Activated CD4-positive, alpha-beta T cell treated with anti-CD3 and anti-CD28 coated beads, Interleukin-2, Interleukin-6, amounts not matched to agents 100 ng/mL and 50 ng/mL, durations not matched to agents 16 hours and 8 hours (primary cell): Measurements from ENCODE around the gene DAND5.

Experiments used
- DNase-seq: peaks from one replicate; pipeline ENCODE4 v3.0.0-alpha.2; 2020

DAND5 gene

DNA sequence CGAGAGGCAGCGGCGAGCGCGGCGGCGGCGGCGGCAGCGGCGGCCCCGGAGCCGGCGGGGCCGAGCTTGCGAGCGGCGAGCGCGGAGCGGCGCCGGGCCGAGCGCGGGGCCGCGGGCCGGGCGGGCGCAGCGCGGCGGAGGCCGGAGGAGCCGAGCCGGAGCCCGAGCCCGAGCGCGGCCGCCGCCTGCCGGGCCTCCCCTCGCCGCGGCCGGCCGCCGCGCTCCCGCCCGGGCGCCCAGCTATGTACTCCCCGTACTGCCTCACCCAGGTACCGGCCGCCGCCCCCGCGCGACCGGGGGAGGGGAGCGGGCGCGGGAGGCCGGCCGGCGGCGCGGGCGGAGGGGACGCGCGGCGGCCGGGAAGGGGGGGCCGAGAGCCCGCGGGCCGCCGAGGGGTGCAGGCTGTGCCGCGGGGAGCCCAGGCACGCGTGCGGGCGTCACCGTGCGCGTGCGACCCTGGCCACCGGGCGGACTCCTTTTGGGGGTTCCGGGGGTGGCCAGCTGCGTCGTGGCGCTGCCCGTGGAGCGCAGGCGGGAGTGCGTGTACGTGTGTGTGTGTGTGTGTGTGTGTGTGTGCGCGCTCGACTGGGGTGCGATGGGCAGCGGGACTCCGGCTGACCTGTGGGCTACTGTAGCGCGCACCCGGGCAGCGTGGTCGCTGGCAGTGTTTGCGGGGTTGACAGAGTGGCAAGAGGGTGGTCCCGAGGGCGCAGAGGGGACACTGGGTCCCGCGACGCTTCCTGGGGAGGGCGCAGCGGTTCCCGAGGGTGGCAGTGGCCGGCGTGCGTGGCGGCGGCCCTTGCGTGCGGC, 26.4 kb downstream of the DAND5 start:
- no peak for DNase-seq

- DNase-seq: no peak
These were observed 27.2 kb downstream of the DAND5 start for GRCh38 chr19:12996406-12997094.

- no peak for DNase-seq
These were observed 28.0 kb downstream of the DAND5 start for GRCh38 chr19:12997179-12997966.

DNA sequence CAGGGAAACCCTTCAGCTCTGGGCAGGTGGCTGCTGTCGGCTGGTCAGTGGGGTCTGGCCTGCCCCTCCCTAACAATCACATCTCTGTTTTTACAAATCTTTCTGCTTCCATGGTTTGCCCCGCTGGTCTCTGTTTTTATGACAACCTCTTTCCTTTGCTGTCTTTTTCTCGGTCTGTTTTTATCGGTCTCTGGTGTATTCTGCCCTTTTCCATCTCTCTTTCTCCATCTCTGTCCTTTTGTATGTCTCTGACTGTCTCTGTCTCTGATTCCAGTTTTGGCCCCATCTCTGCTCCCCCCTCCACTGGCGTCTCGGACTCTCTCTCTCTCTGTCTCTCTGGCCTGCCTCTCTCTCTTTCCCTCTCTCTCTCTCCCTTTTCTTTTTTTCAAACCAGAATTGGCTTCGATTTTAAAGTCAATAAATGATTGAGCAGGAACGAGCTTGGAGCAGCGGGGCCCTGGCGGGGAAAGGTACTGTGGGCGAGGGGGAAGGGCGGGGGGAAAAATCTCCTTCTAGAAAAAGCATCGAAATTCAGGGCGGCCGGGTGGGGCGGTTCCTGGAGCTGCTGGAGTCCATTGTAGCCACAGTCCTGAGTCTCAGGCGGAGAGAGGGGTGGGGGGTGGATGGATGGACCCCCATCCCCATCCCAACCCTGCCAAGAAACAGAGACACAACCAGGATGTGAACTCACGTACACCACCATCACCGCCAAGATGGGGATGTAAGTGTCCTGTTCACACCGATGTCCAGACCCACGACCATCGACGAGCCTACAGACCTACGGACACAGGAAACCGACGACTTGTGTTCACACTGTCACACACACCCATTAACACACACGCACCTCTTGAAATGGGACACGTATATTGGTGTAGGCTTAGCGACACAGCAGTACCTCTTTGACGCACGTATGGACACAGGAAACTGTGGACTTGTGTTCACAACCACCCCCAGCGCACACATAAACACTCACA, 28.9 kb downstream of the DAND5 start:
- no peak for DNase-seq

GRCh38 chr19:13001166-13001501, 31.8 kb downstream of the DAND5 start:
- DNase-seq: no peak

- DNase-seq: no peak
These were observed 32.3 kb downstream of the DAND5 start for GRCh38 chr19:13001502-13002165.

DNA sequence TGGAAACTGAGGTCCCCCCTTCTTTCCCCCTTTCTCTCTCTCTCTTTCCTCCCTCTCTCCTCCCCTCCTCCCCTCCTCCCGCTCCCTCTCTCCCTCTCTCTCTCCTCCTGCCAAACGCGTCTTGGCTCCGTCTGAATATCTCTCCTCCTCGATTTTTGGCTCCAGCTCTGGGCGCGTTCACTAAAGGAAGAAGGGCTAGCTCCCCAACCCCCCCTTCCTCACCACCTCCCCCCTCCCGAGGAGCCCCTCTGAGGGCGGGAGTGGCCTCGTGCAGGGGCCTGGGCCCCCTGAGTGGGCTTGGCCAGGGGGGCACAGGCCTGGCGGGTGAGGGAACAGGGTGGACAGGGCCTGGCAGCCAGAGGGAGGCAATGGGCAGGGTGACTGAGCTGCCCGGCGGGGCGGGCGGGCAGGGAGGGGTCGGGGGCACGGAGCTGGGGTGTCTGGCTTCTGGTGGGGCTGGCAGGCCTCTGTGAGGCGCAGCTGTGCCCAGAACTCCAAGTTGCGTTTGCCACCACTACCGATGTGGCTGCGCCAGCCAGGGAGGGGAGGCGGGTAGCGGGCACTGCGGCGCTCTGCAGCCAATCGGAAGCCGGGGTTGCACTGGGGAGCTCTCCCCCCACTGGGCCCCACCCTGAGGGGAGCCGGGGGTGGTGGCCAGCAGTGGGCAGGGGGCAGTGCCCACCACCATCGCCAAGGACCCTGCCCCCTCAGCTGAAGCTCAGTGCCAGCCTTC, 33.0 kb downstream of the DAND5 start:
- DNase-seq: no peak

- DNase-seq: no peak
These were observed 33.7 kb downstream of the DAND5 start for GRCh38 chr19:13003081-13003480.

DNA sequence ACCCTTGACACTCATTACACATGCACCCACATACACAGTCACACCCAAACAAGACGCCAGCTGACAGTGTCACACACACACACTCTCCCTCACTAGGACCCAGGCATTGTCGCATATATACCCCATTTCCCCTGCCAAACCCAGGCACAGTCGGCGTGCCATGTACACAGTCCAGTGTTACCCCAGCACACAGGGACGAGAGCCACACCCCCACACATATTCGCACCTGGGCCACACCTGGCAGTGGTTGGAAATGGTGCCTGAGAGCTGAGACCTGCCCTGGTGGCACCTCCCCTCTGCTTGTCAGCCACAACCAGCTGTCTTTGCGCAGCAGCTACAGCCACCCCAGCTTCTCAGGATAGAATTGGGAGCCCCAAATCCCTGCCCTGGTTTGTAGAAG, 34.9 kb downstream of the DAND5 start:
- no peak for DNase-seq

DNA sequence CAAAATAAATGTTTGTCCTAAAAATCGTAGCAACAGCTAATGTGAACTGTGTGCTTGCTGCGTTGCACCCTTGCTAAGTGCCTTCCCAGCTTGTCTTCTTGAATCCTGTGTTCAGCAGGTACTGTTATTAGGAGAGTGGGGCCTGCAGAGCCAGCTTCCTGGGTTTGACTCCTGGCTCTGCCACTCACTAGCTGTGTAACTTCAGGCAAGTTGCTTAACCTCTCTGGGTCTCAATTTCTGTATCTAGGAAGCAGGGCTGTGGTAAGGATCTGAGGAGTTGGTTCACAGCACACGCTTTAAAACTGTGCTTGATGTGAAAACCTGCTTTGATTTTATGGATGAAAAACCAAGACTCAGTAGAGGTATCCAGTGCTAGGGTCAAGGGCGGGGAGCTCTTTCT, 35.9 kb downstream of the DAND5 start:
- DNase-seq: no peak

- DNase-seq: no peak
These were observed 36.5 kb downstream of the DAND5 start for GRCh38 chr19:13005861-13006370.

GRCh38 chr19:13006431-13007281, 37.3 kb downstream of the DAND5 start:
- DNase-seq: no peak

DNA sequence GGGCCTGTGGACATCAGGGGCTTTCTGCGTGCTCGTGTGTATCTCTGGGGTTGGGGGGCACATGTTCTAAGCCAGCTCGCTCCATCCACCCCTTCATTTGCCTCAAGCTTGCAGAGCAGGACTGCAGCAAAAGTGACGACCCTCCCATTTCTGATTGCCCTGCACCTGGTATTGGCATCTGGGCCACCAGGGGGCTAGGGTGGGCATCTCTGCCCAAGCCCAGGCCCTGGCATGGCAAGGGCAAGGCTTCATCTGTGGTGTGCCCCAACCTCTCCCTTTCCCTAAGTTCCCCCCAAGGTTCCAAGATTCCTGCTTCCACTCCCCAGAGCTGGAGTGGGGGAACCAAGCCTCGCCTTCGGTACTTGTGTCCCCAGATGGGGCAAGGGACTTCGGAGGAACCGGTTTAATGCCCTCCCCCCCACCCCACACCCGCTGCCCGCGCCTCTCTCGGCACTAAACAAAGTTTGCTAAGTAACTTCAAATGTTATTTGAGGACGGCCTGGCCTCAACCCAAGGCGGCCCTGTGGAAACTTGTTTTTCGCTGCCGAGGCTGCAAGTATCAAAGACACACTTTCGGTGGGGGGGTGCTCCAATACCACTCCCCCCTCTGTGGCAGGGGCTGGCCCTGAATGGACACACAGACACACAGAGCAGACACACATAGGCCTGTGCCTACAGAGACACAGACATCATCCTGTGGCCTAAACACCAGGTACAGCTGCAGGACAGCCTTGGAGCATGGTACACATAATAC, 38.1 kb downstream of the DAND5 start:
- no peak for DNase-seq

DNA sequence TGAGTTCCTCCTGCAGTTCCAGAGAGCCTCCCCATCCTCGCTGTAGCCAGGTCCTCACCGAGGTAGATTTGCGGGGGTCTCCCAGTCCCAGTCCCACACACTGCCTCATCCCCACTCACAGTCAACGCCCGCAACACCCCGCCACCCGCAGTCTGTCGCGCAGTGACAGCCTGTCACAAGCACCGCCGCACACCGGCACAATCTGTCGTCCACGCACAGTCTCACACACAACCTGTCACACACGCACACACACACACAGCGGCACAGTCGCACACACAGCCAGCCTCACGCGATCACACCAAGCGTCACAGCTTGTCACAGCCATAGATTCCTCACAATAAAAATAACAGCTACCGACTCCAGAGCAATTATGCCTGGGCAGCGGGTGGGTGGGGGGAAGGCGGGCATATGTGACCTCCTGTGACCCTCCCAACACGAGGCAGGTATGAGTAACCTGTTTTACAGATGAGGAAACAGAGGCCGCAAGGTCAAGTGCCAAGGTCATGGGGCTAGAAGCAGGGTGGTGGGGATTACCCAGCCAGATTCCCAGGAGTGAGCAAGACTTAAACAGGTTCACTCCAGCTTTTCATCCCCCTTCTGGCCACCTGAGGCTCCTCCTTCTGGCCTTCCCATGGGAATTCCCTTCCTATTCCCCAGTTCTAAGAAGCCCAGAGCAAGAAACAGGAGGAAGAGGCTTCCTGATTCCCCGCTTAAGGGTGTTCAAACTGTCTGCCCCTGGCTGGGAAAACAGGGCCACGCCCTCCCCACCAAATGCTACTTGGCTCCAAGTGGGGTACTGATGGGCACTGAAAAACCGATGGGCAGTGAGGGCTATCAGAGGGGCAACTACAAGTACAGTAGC, 39.8 kb downstream of the DAND5 start:
- DNase-seq: no peak

DNA sequence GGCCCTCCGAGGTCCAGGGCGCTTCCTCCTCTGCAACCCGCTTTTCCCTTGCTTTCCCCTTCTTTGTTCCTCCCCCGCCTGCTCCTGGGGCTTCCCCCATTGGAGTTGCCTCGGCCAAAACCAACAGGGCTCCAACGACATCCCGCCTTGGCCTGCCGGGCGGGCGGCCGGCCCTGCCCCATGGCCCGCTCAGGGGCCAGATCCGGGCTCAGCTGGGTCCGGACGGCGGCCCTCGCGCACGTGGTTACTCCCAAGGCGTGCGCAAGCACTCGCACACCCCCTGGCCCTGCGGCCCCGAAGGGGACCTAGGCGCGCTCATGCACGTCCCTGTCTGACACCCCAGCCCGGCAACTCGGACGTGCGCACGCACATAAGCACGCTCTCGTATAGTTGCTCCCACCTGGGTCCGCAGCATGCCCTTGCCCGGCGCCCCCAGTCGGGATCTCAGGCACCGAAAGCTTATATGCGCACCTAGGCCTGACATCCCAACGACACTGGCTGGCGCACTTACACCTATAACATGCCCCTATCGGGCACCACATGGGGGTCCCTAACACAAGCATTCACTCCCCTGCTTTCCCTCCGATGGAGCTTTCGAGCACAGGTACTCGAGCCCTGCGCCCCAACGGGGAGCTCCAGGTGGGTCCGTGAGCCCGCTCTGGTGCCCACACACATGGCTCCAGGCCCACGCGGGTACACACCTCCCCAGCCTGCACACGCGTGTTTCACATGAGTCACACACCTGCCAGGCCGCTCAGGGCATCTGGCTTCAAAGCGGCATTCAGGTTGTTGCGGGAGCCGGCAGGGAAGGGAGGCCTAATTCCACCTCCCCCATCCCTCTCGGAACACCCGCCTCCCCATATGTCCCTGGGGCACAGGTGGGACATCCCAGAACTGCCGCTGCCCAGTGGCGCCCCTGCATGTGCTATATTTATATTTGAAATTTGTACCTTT, 40.9 kb downstream of the DAND5 start:
- DNase-seq: no peak

GRCh38 chr19:13010992-13011652, 41.7 kb downstream of the DAND5 start:
- DNase-seq: no peak
